H1 (cell line): ENCODE measurements around the gene IQSEC3. TPM values are rescaled to one million over a fixed set of nuclear protein-coding genes. Genes with fewer than 3 reads are reported as not detected.

Source experiments
- CTCF ChIA-PET: fragments of 300-600 bp; sonication (Branson Sonifier 250); formaldehyde crosslinking; loops from one replicate; lab custom pipeline; 2021; ENCODE audit not compliant: partially characterized antibody; lab: Charles Lee
- POLR2A ChIA-PET: fragments of 300-600 bp; sonication (Branson Sonifier 250); formaldehyde crosslinking; loops from one replicate; lab custom pipeline; 2021; ENCODE audit warnings: inconsistent platforms; ENCODE audit not compliant: partially characterized antibody; lab: Charles Lee
- DNase-seq, 2 experiments: peaks; one replicate each; pipeline versions ENCODE4 v3.0.0 to v3.0.0-alpha.2; 2010 to 2022; ENCODE audit warnings: low spot score in 2 of 2, low read depth in 1 of 2, mixed read lengths in 1 of 2
- FAIRE-seq: peaks from 2 replicates; lab custom pipeline; 2011; peaks lifted over from hg19 to GRCh38; lab: Jason Lieb, UNC
- H2AFZ ChIP-seq: 2 replicates; pipeline ENCODE4 v1.8.1; 2012; ENCODE audit warnings: low read length, inconsistent platforms
- H2AK5ac ChIP-seq: 2 replicates; pipeline ENCODE4 v1.6.1; 2013; ENCODE audit warnings: low read depth, low read length
- H2BK120ac ChIP-seq: replicated peaks from 2 replicates; pipeline ENCODE3; 2013; ENCODE audit warnings: low read depth, low read length, inconsistent platforms
- H2BK12ac ChIP-seq: 2 replicates; pipeline ENCODE4 v1.6.1; 2013; ENCODE audit warnings: low read depth, low read length
- H2BK15ac ChIP-seq: 2 replicates; pipeline ENCODE4 v1.6.1; 2013; ENCODE audit warnings: low read length
- H2BK20ac ChIP-seq: 2 replicates; pipeline ENCODE4 v1.6.1; 2013; ENCODE audit warnings: low read length
- H2BK5ac ChIP-seq: 2 replicates; pipeline ENCODE4 v1.6.1; 2013; ENCODE audit warnings: low read depth, low read length
- H3K14ac ChIP-seq: 2 replicates; pipeline ENCODE4 v1.6.1; 2013; ENCODE audit warnings: inconsistent platforms; ENCODE audit not compliant: insufficient read length
- H3K18ac ChIP-seq: 2 replicates; pipeline ENCODE4 v1.6.1; 2013; ENCODE audit warnings: low read length; ENCODE audit errors: extremely low read depth
- H3K23ac ChIP-seq: 2 replicates; pipeline ENCODE4 v1.6.1; 2013; ENCODE audit warnings: inconsistent platforms; ENCODE audit not compliant: insufficient read length
- H3K23me2 ChIP-seq: 2 replicates; pipeline ENCODE4 v1.6.1; 2013; ENCODE audit warnings: low read depth, low read length
- H3K27ac ChIP-seq: 2 replicates; pipeline ENCODE4 v1.6.1; 2011; ENCODE audit warnings: low read depth, low read length, inconsistent platforms
- H3K27me3 ChIP-seq, 4 experiments: replicated peaks in 1 of 4; 1 replicate in 1 of 4; 2 replicates in 3 of 4; pipeline versions ENCODE4 v1.6.1 to v1.8.1; 2011 to 2013; ENCODE audit warnings: low read length in 3 of 4, mild to moderate bottlenecking in 3 of 4, inconsistent platforms in 2 of 4, mixed read lengths in 2 of 4, moderate library complexity in 1 of 4; ENCODE audit not compliant: control insufficient read depth in 3 of 4, insufficient read depth in 3 of 4; ENCODE audit errors: extremely low read depth in 1 of 4
- H3K36me3 ChIP-seq, 4 experiments: 2 replicates each; pipeline versions ENCODE4 v1.6.1 to v1.8.1; 2011 to 2013; ENCODE audit warnings: mild to moderate bottlenecking in 4 of 4, low read length in 3 of 4, moderate library complexity in 2 of 4, control low read depth in 1 of 4, inconsistent platforms in 1 of 4; ENCODE audit not compliant: insufficient read depth in 4 of 4, control insufficient read depth in 2 of 4
- H3K4ac ChIP-seq: replicated peaks from 2 replicates; pipeline ENCODE3; 2013; ENCODE audit warnings: low read length, low read depth, mixed read lengths, inconsistent platforms; ENCODE audit not compliant: insufficient read length
- H3K4me1 ChIP-seq, 4 experiments: replicated peaks in 1 of 4; 1 replicate in 1 of 4; 2 replicates in 3 of 4; pipeline versions ENCODE4 v1.6.1 to v1.8.1; 2011 to 2013; ENCODE audit warnings: low read length in 3 of 4, inconsistent platforms in 2 of 4, mixed read lengths in 1 of 4; ENCODE audit not compliant: insufficient read depth in 4 of 4, control insufficient read depth in 3 of 4
- H3K4me2 ChIP-seq, 2 experiments: 2 replicates each; pipeline versions ENCODE4 v1.6.1 to v1.8.1; 2011 to 2013; ENCODE audit warnings: low read depth in 2 of 2, low read length in 2 of 2, control low read depth in 1 of 2, inconsistent platforms in 1 of 2, mild to moderate bottlenecking in 1 of 2; ENCODE audit not compliant: insufficient read depth in 1 of 2
- H3K4me3 ChIP-seq, 4 experiments: fragments of 200-600, 300-600 bp in 1 of 4; sonication (generic), shearing (Covaris generic), sonication (Bioruptor Twin) in 1 of 4; 2 replicates each; pipeline versions ENCODE4 v1.5.1 to v1.8.1; 2011 to 2016; ENCODE audit warnings: low read length in 4 of 4, low read depth in 3 of 4, control low read depth in 2 of 4, inconsistent platforms in 2 of 4, mild to moderate bottlenecking in 2 of 4, mixed read lengths in 1 of 4, moderate library complexity in 1 of 4; ENCODE audit not compliant: insufficient read depth in 2 of 4; ENCODE audit errors: extremely low read depth in 1 of 4
- H3K56ac ChIP-seq: replicated peaks from 2 replicates; pipeline ENCODE3; 2013; ENCODE audit warnings: low read depth, mild to moderate bottlenecking, mixed read lengths, low read length, inconsistent platforms; ENCODE audit not compliant: insufficient read length
- H3K79me1 ChIP-seq: 2 replicates; pipeline ENCODE4 v1.6.1; 2013; ENCODE audit warnings: low read depth, low read length, control low read depth
- H3K79me2 ChIP-seq, 2 experiments: 2 replicates each; pipeline versions ENCODE4 v1.6.1 to v1.8.1; 2012 to 2013; ENCODE audit warnings: low read length in 2 of 2, mild to moderate bottlenecking in 2 of 2, inconsistent platforms in 1 of 2; ENCODE audit not compliant: insufficient read depth in 2 of 2, control insufficient read depth in 1 of 2
- H3K9ac ChIP-seq, 4 experiments: replicated peaks in 1 of 4; 1 replicate in 1 of 4; 2 replicates in 3 of 4; pipeline versions ENCODE4 v1.6.1 to v1.8.1; 2011 to 2013; ENCODE audit warnings: low read depth in 3 of 4, low read length in 3 of 4, control low read depth in 2 of 4, mild to moderate bottlenecking in 2 of 4, moderate library complexity in 2 of 4, inconsistent platforms in 1 of 4; ENCODE audit errors: extremely low read depth in 1 of 4
- H3K9me3 ChIP-seq, 2 experiments: 2 replicates each; pipeline versions ENCODE4 v1.6.1 to v1.8.1; 2012 to 2013; ENCODE audit warnings: mild to moderate bottlenecking in 2 of 2, moderate library complexity in 2 of 2, control low read depth in 1 of 2, inconsistent platforms in 1 of 2, low read depth in 1 of 2, low read length in 1 of 2, mixed read lengths in 1 of 2; ENCODE audit not compliant: insufficient read depth in 2 of 2
- H4K20me1 ChIP-seq, 2 experiments: replicated peaks in 1 of 2; 2 replicates each; pipeline versions ENCODE3 to v1.8.1; 2011 to 2013; ENCODE audit warnings: inconsistent platforms in 2 of 2, low read length in 2 of 2, mild to moderate bottlenecking in 1 of 2; ENCODE audit not compliant: insufficient read depth in 2 of 2, control insufficient read depth in 1 of 2
- H4K5ac ChIP-seq: 2 replicates; pipeline ENCODE4 v1.6.1; 2013; ENCODE audit warnings: low read length, low read depth, mixed read lengths, inconsistent platforms; ENCODE audit not compliant: insufficient read length
- H4K8ac ChIP-seq: 2 replicates; pipeline ENCODE4 v1.8.0; 2013; ENCODE audit warnings: mild to moderate bottlenecking, moderate library complexity, low read length, inconsistent platforms; ENCODE audit not compliant: insufficient read depth; ENCODE audit errors: extremely low read depth
- H4K91ac ChIP-seq: replicated peaks from 2 replicates; pipeline ENCODE3; 2013; ENCODE audit warnings: low read length, mixed read lengths, inconsistent platforms; ENCODE audit not compliant: insufficient read length
- ATF3 ChIP-seq: IDR thresholded peaks from 2 replicates; pipeline ENCODE4 v1.6.1; 2011; ENCODE audit warnings: low read depth, mild to moderate bottlenecking, low read length; ENCODE audit not compliant: insufficient read depth
- EGR1 ChIP-seq: IDR thresholded peaks from 2 replicates; pipeline ENCODE4 v1.6.1; 2011; ENCODE audit warnings: low read depth, low read length, borderline replicate concordance
- FOSL1 ChIP-seq: IDR thresholded peaks from 2 replicates; pipeline ENCODE4 v1.6.1; 2011; ENCODE audit warnings: mild to moderate bottlenecking, low read depth, low read length, moderate library complexity; ENCODE audit not compliant: insufficient read depth
- HDAC6 ChIP-seq: IDR thresholded peaks from one replicate; pipeline ENCODE4 v1.7.1; 2012; ENCODE audit warnings: low read depth, mild to moderate bottlenecking, inconsistent platforms, low read length, moderate library complexity
- KDM5A ChIP-seq: fragments of 200-600 bp; IDR thresholded peaks from 2 replicates; pipeline ENCODE4 v1.7.1; 2012; ENCODE audit warnings: mild to moderate bottlenecking, low read length, inconsistent platforms, mixed read lengths
- NANOG ChIP-seq: IDR thresholded peaks from 2 replicates; pipeline ENCODE4 v1.6.1; 2011; ENCODE audit warnings: low read length, low read depth, mild to moderate bottlenecking, inconsistent platforms; ENCODE audit not compliant: insufficient read depth, poor library complexity, severe bottlenecking
- PHF8 ChIP-seq: fragments of 200-600 bp; sonication (generic); conservative IDR thresholded peaks from 2 replicates; pipeline ENCODE4 v1.7.1; 2012; ENCODE audit warnings: low read depth, mild to moderate bottlenecking, inconsistent platforms, low read length, moderate library complexity
- SAP30 ChIP-seq: fragments of 300-600 bp; sonication (generic); IDR thresholded peaks from 2 replicates; pipeline ENCODE4 v1.7.1; 2012; ENCODE audit warnings: low read length, moderate library complexity, mild to moderate bottlenecking, inconsistent platforms; ENCODE audit not compliant: insufficient read depth, insufficient replicate concordance
- SIRT6 ChIP-seq: IDR thresholded peaks from one replicate; pipeline ENCODE4 v1.7.1; 2012; ENCODE audit warnings: low read length, inconsistent platforms
- WGBS, 2 experiments: shearing (Covaris generic) in 1 of 2; methylation state at CpG; one replicate each; pipeline versions ENCODE4 v1.1.6 to v1.1.7; 2013 to 2015; ENCODE audit warnings: low lambda C conversion rate in 2 of 2, mixed read lengths in 2 of 2, inconsistent platforms in 1 of 2, low coverage in 1 of 2, missing lambda C conversion rate in 1 of 2; ENCODE audit not compliant: insufficient replicate concordance in 2 of 2, insufficient coverage in 1 of 2, insufficient read length in 1 of 2; ENCODE audit errors: extremely low coverage in 1 of 2, missing lambda C conversion rate in 1 of 2; 5-methylcytosine and 5-hydroxymethylcytosine counted together
- polyA plus RNA-seq, 7 experiments: library from polyadenylated mRNA; depleted of rRNA in 3 of 7; stranded (reverse) in 5 of 7; unstranded in 2 of 7; fragments of >200 nt in 5 of 7; fragments of 200-250 nt in 2 of 7; gene quantifications; 1 replicate in 5 of 7; 2 replicates in 1 of 7; 4 replicates in 1 of 7; pipeline versions ENCODE4 v1.2.1 to v1.2.3, GENCODE V29; 2011 to 2013; ENCODE audit warnings: missing spikeins in 2 of 7, mixed read lengths in 2 of 7
- total RNA-seq: library from RNA; stranded (reverse); fragmentation: NEBNext Ultra II Directional; extraction: Animal tissue kit (Norgen Biotek cat#: 25700); gene quantifications from 2 replicates; pipeline ENCODE4 v1.2.1, GENCODE V29; 2021

The IQSEC3 gene
- total and polyA plus RNA-seq, 2 of the 8 experiments (the other 6 are each of a cell fraction or from before 2014, with no cell fraction given): 1.2 to 3.1 TPM

- Histone ChIP-seq H3K79me2 (no peaks in the 10 kb centered on the region), H4K5ac (no peak overlapping the region), H3K9ac (no peak overlapping the region), H3K36me3 (no peaks in the 10 kb centered on the region), H2BK120ac (no peak overlapping the region), H3K23me2 (peaks cover 4% of the 10 kb centered on the region; the same call in 1 of the 2 replicates), H3K9me3 (no peaks in the 10 kb centered on the region), H2BK5ac (no peak overlapping the region), H3K4me1 (peaks cover 0 to 14% (median 12%) of the 10 kb centered on the region in 4 experiments; a peak in 6 of 7 replicates), H4K91ac (no peak overlapping the region), H3K14ac (no peak overlapping the region), H3K27ac (no peak overlapping the region), H4K20me1 (no peaks in the 10 kb centered on the region), H3K4me2 (no peak overlapping the region), H2AK5ac (no peak overlapping the region), H2BK15ac (peak overlapping the region; percentile 98), H2AFZ (no peak overlapping the region), H3K27me3 (peaks cover 0 to 3% (median 0%) of the 10 kb centered on the region in 4 experiments; a peak in 1 of 7 replicates), H2BK12ac (0 out of 2 replicates have a peak overlapping the region, but pooled peaks have one; percentile 68), H3K79me1 (no peaks in the 10 kb centered on the region), H3K4ac (no peak overlapping the region), H3K56ac (no peak overlapping the region), H3K23ac (no peak overlapping the region), H2BK20ac (no peak overlapping the region), H3K4me3 (no peak overlapping the region), H4K8ac (no peak overlapping the region), H3K18ac (no peak overlapping the region)
- FAIRE-seq (no peak), DNase-seq (no peak)
- CTCF ChIA-PET: interaction anchor here (0.6 to 6.9 kb wide), 43 partner anchors 8 to 224 kb away, joined by 3 to 101 read pairs (median 7); no protein-coding TSS in a partner anchor
- POLR2A ChIA-PET: interaction anchor here (1.3 kb wide), 1 partner anchor 29 kb away, joined by 3 read pairs; no protein-coding TSS in a partner anchor
- 89% methylated on average over 29 of the region's 30 CpGs; no CpG with 5 or more reads in 1 of the 2 experiments for WGBS, 2 experiments
- TF ChIP-seq HDAC6 (no peak), KDM5A (no peak), EGR1 (no peak), ATF3 (no peak), SAP30 (no peak), FOSL1 (no peak), SIRT6 (no peak), PHF8 (no peak), NANOG (no peak)
Observed at GRCh38 chr12:218728-219590, 152.4 kb downstream of the IQSEC3 start.
